GM23338 (cell line): ENCODE measurements around the gene XAB2. TPM values are rescaled to one million over a fixed set of nuclear protein-coding genes. Genes with fewer than 3 reads are reported as not detected.

Experiments used
- ATAC-seq: fragments of 200-7000 bp; cut with Tn5 transposase; 3 replicates; pipeline ENCODE4 v1.9.1; 2020
- DNase-seq: peaks from one replicate; pipeline ENCODE4 v3.0.0-alpha.2; 2015; ENCODE audit warnings: low spot score
- H2AFZ ChIP-seq: fragments of 200-600 bp; sonication (generic); 2 replicates; pipeline ENCODE4 v1.8.0; 2016; ENCODE audit warnings: antibody characterized with exemption, mild to moderate bottlenecking, moderate library complexity
- H3F3A ChIP-seq: fragments of 200-600 bp; sonication (generic); replicated peaks from 2 replicates; pipeline ENCODE4 v1.8.0; 2017; ENCODE audit warnings: antibody characterized with exemption, mixed run types, low read depth
- H3K27ac ChIP-seq: fragments of 200-600 bp; sonication (generic); 2 replicates; pipeline ENCODE4 v1.6.1; 2016; ENCODE audit warnings: low read depth
- H3K27me3 ChIP-seq: fragments of 200-600 bp; sonication (generic); 2 replicates; pipeline ENCODE4 v1.8.0; 2016; ENCODE audit warnings: mild to moderate bottlenecking, mixed run types, moderate library complexity; ENCODE audit not compliant: insufficient read depth
- H3K36me3 ChIP-seq: fragments of 200-600 bp; sonication (generic); 2 replicates; pipeline ENCODE4 v1.8.0; 2016; ENCODE audit warnings: mild to moderate bottlenecking; ENCODE audit not compliant: insufficient read depth
- H3K4me1 ChIP-seq: fragments of 200-600 bp; sonication (generic); 2 replicates; pipeline ENCODE4 v1.8.0; 2016; ENCODE audit warnings: mild to moderate bottlenecking, moderate library complexity; ENCODE audit not compliant: insufficient read depth
- H3K4me2 ChIP-seq: fragments of 200-600 bp; sonication (generic); 2 replicates; pipeline ENCODE4 v1.7.1; 2017; ENCODE audit warnings: mixed run types
- H3K4me3 ChIP-seq: fragments of 200-600 bp; sonication (generic); 2 replicates; pipeline ENCODE4 v1.6.1; 2016; ENCODE audit warnings: mixed run types
- H3K79me2 ChIP-seq: fragments of 200-600 bp; sonication (generic); replicated peaks from 2 replicates; pipeline ENCODE4 v1.8.0; 2017; ENCODE audit warnings: mild to moderate bottlenecking; ENCODE audit not compliant: insufficient read depth
- H3K9me2 ChIP-seq: fragments of 200-600 bp; sonication (generic); 2 replicates; pipeline ENCODE4 v1.8.0; 2017; ENCODE audit not compliant: insufficient read depth
- H4K20me1 ChIP-seq: fragments of 200-600 bp; sonication (generic); replicated peaks from 2 replicates; pipeline ENCODE4 v1.8.0; 2017; ENCODE audit warnings: mild to moderate bottlenecking; ENCODE audit not compliant: insufficient read depth
- H3K27ac Mint-ChIP-seq: 2 replicates; pipeline ENCODE4 v1.8.0; 2020; ENCODE audit warnings: inconsistent platforms, mild to moderate bottlenecking, moderate library complexity, mixed read lengths
- H3K27me3 Mint-ChIP-seq: 3 replicates; pipeline ENCODE4 v1.8.0; 2022; ENCODE audit warnings: low read depth, mild to moderate bottlenecking, moderate library complexity, mixed read lengths, inconsistent platforms; ENCODE audit not compliant: insufficient read depth, poor library complexity
- H3K36me3 Mint-ChIP-seq: 3 replicates; pipeline ENCODE4 v1.8.0; 2021; ENCODE audit warnings: low read depth, mild to moderate bottlenecking, inconsistent platforms, moderate library complexity, mixed read lengths
- H3K4me1 Mint-ChIP-seq: 3 replicates; pipeline ENCODE4 v1.8.0; 2020; ENCODE audit warnings: mild to moderate bottlenecking, inconsistent platforms, mixed read lengths
- H3K4me3 Mint-ChIP-seq: 3 replicates; pipeline ENCODE4 v1.8.0; 2021; ENCODE audit warnings: moderate library complexity, mild to moderate bottlenecking, inconsistent platforms, mixed read lengths
- H3K9me3 Mint-ChIP-seq: 3 replicates; pipeline ENCODE4 v1.8.0; 2020; ENCODE audit warnings: moderate library complexity, mild to moderate bottlenecking, inconsistent platforms, mixed read lengths
- CREB1 ChIP-seq: fragments of 250-450 bp; sonication (Bioruptor Pico); IDR thresholded peaks from 2 replicates; pipeline ENCODE4 v1.5.0; 2020; ENCODE audit warnings: low read depth, mild to moderate bottlenecking, moderate library complexity
- CTCF ChIP-seq, 2 experiments: fragments of 200-600 bp in 1 of 2; sonication (generic) in 1 of 2; conservative IDR thresholded peaks; 2 replicates each; pipeline versions ENCODE4 v1.5.1 to v1.6.1; 2016 to 2017; ENCODE audit warnings: antibody characterized with exemption in 2 of 2, low read depth in 2 of 2, mild to moderate bottlenecking in 2 of 2, moderate library complexity in 1 of 2
- EZH2 ChIP-seq: fragments of 200-600 bp; sonication (generic); IDR thresholded peaks from one replicate; pipeline ENCODE4 v1.8.0; 2017; ENCODE audit warnings: antibody characterized with exemption, mild to moderate bottlenecking, low read depth; ENCODE audit not compliant: unreplicated experiment
- NANOG ChIP-seq: IDR thresholded peaks from 2 replicates; pipeline ENCODE4 v1.6.1; 2016; ENCODE audit warnings: antibody characterized with exemption, borderline replicate concordance
- POLR2AphosphoS5 ChIP-seq: IDR thresholded peaks from 2 replicates; pipeline ENCODE4 v1.6.1; 2016; ENCODE audit warnings: antibody characterized with exemption, low read depth
- REST ChIP-seq: IDR thresholded peaks from one replicate; pipeline ENCODE4 v1.6.1; 2018; ENCODE audit warnings: antibody characterized with exemption; ENCODE audit not compliant: unreplicated experiment
- STAT1 ChIP-seq: IDR thresholded peaks from one replicate; pipeline ENCODE4 v1.6.1; 2016; ENCODE audit warnings: antibody characterized with exemption; ENCODE audit not compliant: unreplicated experiment
- ZNF114 ChIP-seq: fragments of 250-450 bp; sonication (Bioruptor Pico); IDR thresholded peaks from 2 replicates; pipeline ENCODE4 v1.5.0; 2020; ENCODE audit warnings: mild to moderate bottlenecking, moderate library complexity
- ZNF331 ChIP-seq: fragments of 250-450 bp; sonication (Bioruptor Pico); IDR thresholded peaks from 2 replicates; pipeline ENCODE4 v1.5.0; 2020; ENCODE audit warnings: low read depth, mild to moderate bottlenecking, moderate library complexity
- polyA plus RNA-seq: library from polyadenylated mRNA; unstranded; fragments of >200 nt; fragmentation: Nextera tagmentation; extraction: Ambion mirVana; gene quantifications from 2 replicates; pipeline ENCODE4 v1.2.1, GENCODE V29; 2016
- total RNA-seq: library from RNA; depleted of rRNA; stranded (reverse); fragments of >200 nt; shearing (Covaris generic); gene quantifications from 2 replicates; pipeline ENCODE4 v1.2.3, GENCODE V29; 2014

XAB2 gene
- total and polyA plus RNA-seq, 2 experiments from 2014 or later, result 18.4 to 69.0 TPM

GRCh38 chr19:7677669-7678311 lies 48.4 kb upstream of the XAB2 start (continued):
- TF ChIP-seq CTCF (conservative IDR thresholded peaks at IDR 0.05; ENCODE audit: low read depth in 2 of 2) (no peak), ZNF331 (CRISPR knock-in tag) (no peak), REST (no peak), NANOG (no peak), POLR2AphosphoS5 (no peak), CREB1 (CRISPR knock-in tag) (no peak), EZH2 (no peak), ZNF114 (CRISPR knock-in tag) (no peak)

- H3K4me3 Mint-ChIP-seq, result no peak within 1 kb of the TSS
- no peak within 1 kb of the TSS for H3K27ac ChIP-seq
- no peaks in the 10 kb centered on the region for H3K4me1 ChIP-seq
- H3K27me3 Mint-ChIP-seq, result peaks cover 30% of the 10 kb centered on the region
- no peaks in the 10 kb centered on the region for H3K9me2 ChIP-seq
- H3K4me1 Mint-ChIP-seq, result peaks cover 2% of the 10 kb centered on the region; the same call in 1 of the 3 replicates
- H4K20me1 ChIP-seq, result no peaks in the 10 kb centered on the region
- TF ChIP-seq CTCF (conservative IDR thresholded peaks at IDR 0.05; ENCODE audit: low read depth in 2 of 2) (no peak), STAT1 (no peak), REST (no peak)
- H3F3A ChIP-seq, result no peaks in the 10 kb centered on the region
- H2AFZ ChIP-seq, result no peak within 1 kb of the TSS
- H3K27ac Mint-ChIP-seq, result no peak within 1 kb of the TSS
- ATAC-seq, result no peak
- H3K36me3 Mint-ChIP-seq, result peaks cover 2% of the 10 kb centered on the region; the same call in 1 of the 3 replicates
- H3K9me3 Mint-ChIP-seq, result peaks cover 6% of the 10 kb centered on the region
- peaks cover 13% of the 10 kb centered on the region; the same call in 1 of the 2 replicates for H3K27me3 ChIP-seq
- no peaks in the 10 kb centered on the region for H3K36me3 ChIP-seq
- no peak within 1 kb of the TSS for H3K4me2 ChIP-seq
- no peak for DNase-seq
- no peak within 1 kb of the TSS for H3K4me3 ChIP-seq
- 0 out of 2 replicates have a peak, but pooled peaks cover 3% of the 10 kb centered on the region for H3K79me2 ChIP-seq
These were observed 47.5 kb upstream of the XAB2 start, which contains the start of gene MCEMP1 for GRCh38 chr19:7676854-7677253. MCEMP1 (plus strand) TSS chr19:7677090; CDS start chr19:7677121, 31 bp downstream.
